Measurements from ENCODE around the gene MAGEA4.

Gene MAGEA4

DNA sequence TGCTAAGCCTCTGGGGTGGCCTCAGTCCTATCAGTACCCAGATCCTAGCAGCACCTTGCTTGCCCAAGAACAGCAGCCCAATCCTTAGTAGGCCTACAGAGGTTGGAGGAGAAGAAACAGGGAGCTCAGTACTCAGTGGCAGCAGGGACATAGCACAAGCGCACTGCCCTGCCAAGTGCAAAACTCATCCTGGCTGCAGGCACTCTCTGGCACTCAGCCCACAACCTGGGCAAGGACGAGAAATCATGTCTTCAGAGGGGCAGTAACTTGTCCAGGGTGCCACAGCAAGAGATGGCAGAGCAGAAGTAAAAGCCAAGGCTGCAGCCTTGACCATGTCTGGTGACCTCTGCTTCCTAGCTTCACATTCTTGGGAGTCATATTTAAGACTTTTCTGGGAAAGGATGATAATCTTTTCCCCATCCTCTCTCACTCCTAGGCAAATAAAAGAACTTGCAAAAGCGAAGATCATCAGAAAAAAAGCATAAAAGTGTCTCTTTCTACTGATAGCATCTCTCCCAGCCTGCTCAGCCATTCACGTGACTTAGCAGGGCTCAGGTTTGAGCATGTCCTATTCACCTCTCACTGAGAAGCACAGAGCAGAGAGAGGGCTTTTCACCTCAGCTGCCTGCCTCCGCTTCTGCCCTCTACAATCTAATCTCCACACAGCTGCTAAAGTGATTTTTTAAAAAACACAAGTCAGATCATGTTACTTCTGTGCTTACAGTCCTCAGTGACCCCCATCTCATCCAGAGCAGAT is 37.2 kb upstream of the MAGEA4 start:
- no peak for ATAC-seq (ENCODE audit: insufficient read depth, low read depth)
- Histone ChIP-seq H3K36me3 (ENCODE audit: insufficient read depth, low read length) (no peaks in the 10 kb centered on the region), H3K4me2 (ENCODE audit: insufficient read depth, low read length) (no peak overlapping the region), H3K4me3 (ENCODE audit: low read depth in 1 of 2, low read length in 2 of 2) (no peak overlapping the region), H3K79me2 (ENCODE audit: insufficient read depth, low read length) (no peaks in the 10 kb centered on the region), H3K9ac (ENCODE audit: low read depth, low read length) (no peak overlapping the region), H3K4me1 (ENCODE audit: insufficient read depth, low read length) (no peaks in the 10 kb centered on the region), H2AFZ (ENCODE audit: low read depth, low read length) (no peak overlapping the region), H4K20me1 (ENCODE audit: insufficient read depth, low read length) (no peaks in the 10 kb centered on the region), H3K27me3 (ENCODE audit: insufficient read depth, low read length, poor library complexity) (no peaks in the 10 kb centered on the region), H3K27ac (ENCODE audit: low read length) (no peak overlapping the region), H3K9me3 (ENCODE audit: insufficient read depth, low read length, severe bottlenecking) (no peaks in the 10 kb centered on the region)
- DNase-seq: no peak
- TF ChIP-seq EZH2 (IDR thresholded peaks at IDR 0.05; ENCODE audit: borderline replicate concordance, low read depth, low read length, severe bottlenecking): no peak
- TF ChIP-seq, protein P1, sequence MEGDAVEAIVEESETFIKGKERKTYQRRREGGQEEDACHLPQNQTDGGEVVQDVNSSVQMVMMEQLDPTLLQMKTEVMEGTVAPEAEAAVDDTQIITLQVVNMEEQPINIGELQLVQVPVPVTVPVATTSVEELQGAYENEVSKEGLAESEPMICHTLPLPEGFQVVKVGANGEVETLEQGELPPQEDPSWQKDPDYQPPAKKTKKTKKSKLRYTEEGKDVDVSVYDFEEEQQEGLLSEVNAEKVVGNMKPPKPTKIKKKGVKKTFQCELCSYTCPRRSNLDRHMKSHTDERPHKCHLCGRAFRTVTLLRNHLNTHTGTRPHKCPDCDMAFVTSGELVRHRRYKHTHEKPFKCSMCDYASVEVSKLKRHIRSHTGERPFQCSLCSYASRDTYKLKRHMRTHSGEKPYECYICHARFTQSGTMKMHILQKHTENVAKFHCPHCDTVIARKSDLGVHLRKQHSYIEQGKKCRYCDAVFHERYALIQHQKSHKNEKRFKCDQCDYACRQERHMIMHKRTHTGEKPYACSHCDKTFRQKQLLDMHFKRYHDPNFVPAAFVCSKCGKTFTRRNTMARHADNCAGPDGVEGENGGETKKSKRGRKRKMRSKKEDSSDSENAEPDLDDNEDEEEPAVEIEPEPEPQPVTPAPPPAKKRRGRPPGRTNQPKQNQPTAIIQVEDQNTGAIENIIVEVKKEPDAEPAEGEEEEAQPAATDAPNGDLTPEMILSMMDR (IDR thresholded peaks at IDR 0.05; ENCODE audit: borderline replicate concordance, extremely low read depth, low read length, poor library complexity, severe bottlenecking): no peak

GRCh38 chrX:151878574-151878973 is 34.1 kb upstream of the MAGEA4 start:
- Histone ChIP-seq H3K9ac (ENCODE audit: low read depth, low read length) (no peak overlapping the region), H3K27me3 (ENCODE audit: insufficient read depth, low read length, poor library complexity) (no peaks in the 10 kb centered on the region), H3K9me3 (ENCODE audit: insufficient read depth, low read length, severe bottlenecking) (no peaks in the 10 kb centered on the region), H3K4me2 (ENCODE audit: insufficient read depth, low read length) (no peak overlapping the region), H3K4me1 (ENCODE audit: insufficient read depth, low read length) (no peaks in the 10 kb centered on the region), H3K79me2 (ENCODE audit: insufficient read depth, low read length) (no peaks in the 10 kb centered on the region), H4K20me1 (ENCODE audit: insufficient read depth, low read length) (no peaks in the 10 kb centered on the region), H2AFZ (ENCODE audit: low read depth, low read length) (no peak overlapping the region), H3K4me3 (ENCODE audit: low read depth in 1 of 2, low read length in 2 of 2) (no peak overlapping the region), H3K27ac (ENCODE audit: low read length) (no peak overlapping the region), H3K36me3 (ENCODE audit: insufficient read depth, low read length) (no peaks in the 10 kb centered on the region)
- DNase-seq (no peak), ATAC-seq (ENCODE audit: insufficient read depth, low read depth) (no peak)
- TF ChIP-seq EZH2 (IDR thresholded peaks at IDR 0.05; ENCODE audit: borderline replicate concordance, low read depth, low read length, severe bottlenecking): no peak
- TF ChIP-seq, protein P1 (IDR thresholded peaks at IDR 0.05; ENCODE audit: borderline replicate concordance, extremely low read depth, low read length, poor library complexity, severe bottlenecking): no peak

DNA sequence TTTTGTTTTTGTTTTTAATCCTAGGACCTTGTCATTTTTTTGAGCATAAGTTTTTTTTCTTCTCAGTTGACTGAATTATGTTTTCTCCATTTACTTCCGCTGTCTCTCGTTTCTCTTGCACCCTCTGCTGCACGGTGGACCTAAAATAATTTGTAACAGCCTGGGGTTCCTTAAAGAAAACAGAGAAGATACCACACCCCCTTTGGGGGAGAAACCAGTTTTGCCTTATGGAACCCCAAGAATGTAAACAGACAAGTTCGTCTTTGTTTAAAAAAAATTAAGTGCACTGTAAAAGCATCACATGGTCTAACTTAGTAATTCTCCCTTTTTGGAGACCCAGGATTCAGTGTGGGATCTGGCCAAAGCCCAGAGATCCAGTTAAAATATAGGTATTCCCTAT is 32.8 kb upstream of the MAGEA4 start:
- Histone ChIP-seq H3K36me3 (ENCODE audit: insufficient read depth, low read length) (no peaks in the 10 kb centered on the region), H3K79me2 (ENCODE audit: insufficient read depth, low read length) (no peaks in the 10 kb centered on the region), H2AFZ (ENCODE audit: low read depth, low read length) (no peak overlapping the region), H3K9ac (ENCODE audit: low read depth, low read length) (no peak overlapping the region), H3K9me3 (ENCODE audit: insufficient read depth, low read length, severe bottlenecking) (no peaks in the 10 kb centered on the region), H3K27ac (ENCODE audit: low read length) (no peak overlapping the region), H4K20me1 (ENCODE audit: insufficient read depth, low read length) (no peaks in the 10 kb centered on the region), H3K4me2 (ENCODE audit: insufficient read depth, low read length) (no peak overlapping the region), H3K27me3 (ENCODE audit: insufficient read depth, low read length, poor library complexity) (no peaks in the 10 kb centered on the region), H3K4me3 (ENCODE audit: low read depth in 1 of 2, low read length in 2 of 2) (no peak overlapping the region), H3K4me1 (ENCODE audit: insufficient read depth, low read length) (no peaks in the 10 kb centered on the region)
- DNase-seq (no peak), ATAC-seq (ENCODE audit: insufficient read depth, low read depth) (no peak)
- TF ChIP-seq EZH2 (IDR thresholded peaks at IDR 0.05; ENCODE audit: borderline replicate concordance, low read depth, low read length, severe bottlenecking): no peak
- TF ChIP-seq, protein P1 (IDR thresholded peaks at IDR 0.05; ENCODE audit: borderline replicate concordance, extremely low read depth, low read length, poor library complexity, severe bottlenecking): no peak

Data from DND-41 (cell line).